ENCODE measurements around the gene EBPL.

DNA sequence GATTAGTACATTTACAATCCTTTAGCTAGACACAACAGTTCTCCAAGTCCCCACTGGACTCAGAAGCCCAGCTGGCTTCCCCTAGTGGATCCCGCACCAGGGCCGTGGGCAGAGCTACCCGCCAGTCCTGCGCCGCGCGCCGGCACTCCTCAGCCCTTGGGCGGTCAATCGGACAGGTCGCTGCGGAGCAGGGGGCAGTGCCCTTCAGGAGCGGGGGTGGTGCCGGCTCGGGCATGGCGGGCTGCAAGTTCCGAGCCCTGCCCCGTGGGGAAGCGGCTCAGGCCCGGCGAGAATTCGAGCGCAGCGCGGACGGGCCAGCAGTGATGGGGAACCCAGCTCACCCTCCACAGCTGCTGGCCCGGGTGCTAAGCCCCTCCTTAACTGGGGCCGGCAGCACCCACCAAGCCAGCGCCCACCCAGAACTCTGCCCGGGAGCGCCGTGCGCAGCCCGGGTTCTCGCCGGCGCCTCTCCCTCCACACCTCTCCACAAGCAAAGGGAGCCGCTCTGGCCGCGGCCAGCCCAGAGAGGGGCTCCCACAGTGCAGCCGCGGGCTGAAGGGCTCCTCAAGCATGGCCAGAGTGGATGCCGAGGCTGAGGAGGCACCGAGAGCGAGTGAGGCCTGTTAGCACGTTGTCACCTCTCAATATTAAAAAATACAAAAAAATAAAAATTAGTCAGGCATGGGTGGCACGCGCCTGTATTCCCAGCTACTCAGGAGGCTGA, 12.9 kb downstream of the EBPL start:
- TF ChIP-seq CTCF (IDR thresholded peaks at IDR 0.05) (no peak), POLR2A (IDR thresholded peaks at IDR 0.05) (no peak)

Measured in vagina (tissue), 2 donors.